ENCODE results near the gene PRSS37. TPM values are rescaled to one million over a fixed set of nuclear protein-coding genes. Genes with fewer than 3 reads are reported as not detected.

PRSS37 gene
- total RNA-seq, 1 experiment from 2014 or later, result not detected

GRCh38 chr7:141792526-141792925, 48.8 kb downstream of the PRSS37 start (continued):
- no peak for TF ChIP-seq MAX (CRISPR knock-in tag; IDR thresholded peaks at IDR 0.05)
- no peak for TF ChIP-seq ERG (CRISPR knock-in tag; IDR thresholded peaks at IDR 0.05)
- TF ChIP-seq ZNF671 (CRISPR knock-in tag; IDR thresholded peaks at IDR 0.05), result no peak
- TF ChIP-seq MXD4 (CRISPR knock-in tag; IDR thresholded peaks at IDR 0.05; ENCODE audit: borderline replicate concordance), result no peak
- TF ChIP-seq TCF7 (CRISPR knock-in tag; IDR thresholded peaks at IDR 0.05; ENCODE audit: low read depth), result no peak
- TF ChIP-seq ATF6 (CRISPR knock-in tag; IDR thresholded peaks at IDR 0.05), result no peak
- TF ChIP-seq ZNF416 (CRISPR knock-in tag; IDR thresholded peaks at IDR 0.05), result no peak
- no peak for TF ChIP-seq GABPB1 (CRISPR knock-in tag; IDR thresholded peaks at IDR 0.05)
- no peak for TF ChIP-seq NFE2L1 (CRISPR knock-in tag; IDR thresholded peaks at IDR 0.05)
- TF ChIP-seq FOXJ3 (CRISPR knock-in tag; IDR thresholded peaks at IDR 0.05; ENCODE audit: borderline replicate concordance), result no peak
- TF ChIP-seq SMAD3 (CRISPR knock-in tag; IDR thresholded peaks at IDR 0.05; ENCODE audit: borderline replicate concordance), result no peak

GRCh38 chr7:141789917-141790316, 51.4 kb downstream of the PRSS37 start, which contains the start of gene TAS2R5:
Gene TAS2R5, plus strand, starts transcription at chr7:141790217. Its CDS starts 145 bp downstream, at chr7:141790362.
- H3K27me3 Mint-ChIP-seq (ENCODE audit: low read depth), result no peaks in the 10 kb centered on the region
- TF ChIP-seq PREB (CRISPR knock-in tag; IDR thresholded peaks at IDR 0.05; ENCODE audit: borderline replicate concordance) (no peak), ATF6 (CRISPR knock-in tag; IDR thresholded peaks at IDR 0.05) (no peak), GTF2I (CRISPR knock-in tag; conservative IDR thresholded peaks at IDR 0.05) (no peak), RELA (CRISPR knock-in tag; IDR thresholded peaks at IDR 0.05; ENCODE audit: borderline replicate concordance) (no peak), MLX (CRISPR knock-in tag; IDR thresholded peaks at IDR 0.05) (no peak), NFATC4 (CRISPR knock-in tag; IDR thresholded peaks at IDR 0.05) (no peak), ZNF671 (CRISPR knock-in tag; IDR thresholded peaks at IDR 0.05) (no peak), FOXP4 (CRISPR knock-in tag; IDR thresholded peaks at IDR 0.05) (no peak), ZNF121 (CRISPR knock-in tag; IDR thresholded peaks at IDR 0.05) (no peak), ZNF263 (CRISPR knock-in tag; IDR thresholded peaks at IDR 0.05; ENCODE audit: low read depth) (no peak), TCF7 (CRISPR knock-in tag; IDR thresholded peaks at IDR 0.05; ENCODE audit: low read depth) (no peak), FOXK1 (CRISPR knock-in tag; IDR thresholded peaks at IDR 0.05) (no peak), SP1 (CRISPR knock-in tag; conservative IDR thresholded peaks at IDR 0.05) (no peak), ZNF423 (CRISPR knock-in tag; IDR thresholded peaks at IDR 0.05) (no peak), HMGA2 (CRISPR knock-in tag; IDR thresholded peaks at IDR 0.05) (no peak)
- ChIA-PET CTCF (no interaction called here), POLR2A (no interaction called here)
- no peak within 1 kb of the TSS for H3K4me3 Mint-ChIP-seq
- ATAC-seq (no peak), DNase-seq (ENCODE audit: low spot score) (no peak)
- H3K4me1 Mint-ChIP-seq, result no peaks in the 10 kb centered on the region
- no peak within 1 kb of the TSS for H3K27ac Mint-ChIP-seq
- no peaks in the 10 kb centered on the region for H3K9me3 Mint-ChIP-seq
- peaks cover 3% of the 10 kb centered on the region; the same call in 1 of the 2 replicates for H3K36me3 Mint-ChIP-seq
